OCI-LY1 (cell line): ENCODE measurements around the gene COL12A1.

ENCODE experiments used
- CTCF ChIP-seq: fragments of 200-600 bp; sonication (generic), shearing (Covaris generic); IDR thresholded peaks from 2 replicates; pipeline ENCODE4 v1.5.1; 2017; ENCODE audit warnings: mild to moderate bottlenecking, antibody characterized with exemption, low read length, moderate library complexity, mixed read lengths
- EZH2 ChIP-seq: fragments of 200-600 bp; sonication (generic), shearing (Covaris generic); IDR thresholded peaks from 2 replicates; pipeline ENCODE4 v1.8.0; 2017; ENCODE audit warnings: borderline replicate concordance, mixed run types, mild to moderate bottlenecking, antibody characterized with exemption, low read length, moderate library complexity, mixed read lengths

DNA sequence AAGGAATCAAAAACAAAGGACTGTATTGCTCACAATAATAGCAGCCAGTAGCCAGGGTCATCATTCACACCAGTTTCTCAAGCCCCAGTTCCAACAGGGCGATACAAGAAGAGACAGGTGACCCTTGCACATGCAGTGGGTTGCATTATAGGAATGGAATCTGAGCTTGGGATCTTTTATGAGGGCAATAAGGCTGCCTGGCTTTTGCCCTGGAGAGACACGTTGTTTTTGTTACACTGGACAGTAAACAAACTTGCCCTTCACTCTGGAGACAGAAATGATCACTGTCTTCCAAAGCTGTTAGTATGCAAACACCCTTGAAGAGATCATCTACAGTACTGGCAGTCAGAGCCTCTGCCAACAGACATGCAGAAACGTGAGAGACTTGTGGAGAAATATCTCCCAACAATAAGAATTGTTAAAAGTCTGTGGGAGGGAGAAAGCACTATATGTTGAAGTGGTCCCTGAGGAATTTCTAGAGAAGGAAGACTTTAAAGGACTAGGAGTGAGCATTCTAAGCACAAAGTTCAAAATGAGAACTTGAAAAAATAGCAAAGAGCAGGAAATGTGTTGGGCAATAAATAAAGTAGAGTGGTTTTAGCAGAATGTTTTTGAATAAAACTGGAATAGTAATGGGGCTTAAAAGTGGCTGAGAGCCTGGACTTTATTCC lies 6.2 kb upstream of the COL12A1 start:
- TF ChIP-seq EZH2 (no peak), CTCF (no peak)
